Measurements from ENCODE around the gene NAT8L.
A peak's percentile ranks its signal among the peaks of the same experiment; 100 is the strongest.

GRCh38 chr4:2009651-2010233 lies 49.4 kb upstream of the NAT8L start:
- TF ChIP-seq EP300 (conservative IDR thresholded peaks at IDR 0.05; ENCODE audit: poor library complexity, severe bottlenecking): no peak
- no peak for TF ChIP-seq REST (IDR thresholded peaks at IDR 0.05; ENCODE audit: borderline replicate concordance)
- peak; percentile 47 for TF ChIP-seq CTCF (IDR thresholded peaks at IDR 0.05; ENCODE audit: poor library complexity, severe bottlenecking)
- TF ChIP-seq MXI1 (conservative IDR thresholded peaks at IDR 0.05; ENCODE audit: poor library complexity, severe bottlenecking): no peak
- TF ChIP-seq POLR2AphosphoS5 (IDR thresholded peaks at IDR 0.05): no peak

Data from neural cell (in vitro differentiated cells).